Activated CD4-positive, alpha-beta T cell treated with anti-CD3 and anti-CD28 coated beads for 36 hours (primary cell): ENCODE data around the gene KCNIP4. TPM values are rescaled to one million over a fixed set of nuclear protein-coding genes. Genes with fewer than 3 reads are reported as not detected.

Source experiments
- ATAC-seq: fragments of 200-7000 bp; cut with Tn5 transposase; one replicate; pipeline ENCODE4 v1.10.0; 2021; ENCODE audit warnings: mild to moderate bottlenecking, moderate library complexity
- CTCF ChIA-PET: fragments of 350-600 bp; sonication (Branson Sonifier 250); formaldehyde crosslinking; loops from one replicate; lab custom pipeline; 2021; ENCODE audit warnings: antibody characterized with exemption; lab: Charles Lee
- POLR2A ChIA-PET: fragments of 350-600 bp; sonication (Branson Sonifier 250); formaldehyde crosslinking; loops from one replicate; lab custom pipeline; 2021; ENCODE audit warnings: antibody characterized with exemption, inconsistent platforms; lab: Charles Lee
- DNase-seq: peaks from one replicate; pipeline ENCODE4 v3.0.0-alpha.2; 2020
- H3K27ac Mint-ChIP-seq: one replicate; pipeline ENCODE4 v1.8.0; 2021; ENCODE audit warnings: mixed read lengths
- H3K27me3 Mint-ChIP-seq: one replicate; pipeline ENCODE4 v1.8.0; 2021; ENCODE audit warnings: mixed read lengths
- H3K36me3 Mint-ChIP-seq: one replicate; pipeline ENCODE4 v1.8.0; 2021; ENCODE audit warnings: low read depth, mixed read lengths
- H3K4me1 Mint-ChIP-seq: one replicate; pipeline ENCODE4 v1.8.0; 2021; ENCODE audit warnings: mixed read lengths
- H3K4me3 Mint-ChIP-seq: one replicate; pipeline ENCODE4 v1.8.0; 2021; ENCODE audit warnings: mild to moderate bottlenecking, moderate library complexity, mixed read lengths
- H3K9me3 Mint-ChIP-seq: one replicate; pipeline ENCODE4 v1.8.0; 2021; ENCODE audit warnings: low read depth, mixed read lengths
- intact Hi-C, 2 experiments: fragments of 100-400 bp; cut with DNase I in 1 of 2; cut with micrococcal nuclease in 1 of 2; formaldehyde crosslinking; loops; one replicate each; pipeline versions ENCODE4 v1.14.2 to v1.15.1; 2022 to 2024; cut with DNase I, micrococcal nuclease
- total RNA-seq, 2 experiments: library from RNA; stranded (reverse); gene quantifications; one replicate each; pipeline ENCODE4 v1.2.3, GENCODE V29; 2021

The KCNIP4 gene
- total RNA-seq, 2 experiments from 2014 or later = not detected

- peak within 1 kb of the TSS; percentile 89 for H3K4me3 Mint-ChIP-seq
- H3K27ac Mint-ChIP-seq = peak within 1 kb of the TSS; percentile 83
- ATAC-seq (peak; percentile 100), DNase-seq (peak; percentile 96)
- peaks cover 11% of the 10 kb centered on the region for H3K36me3 Mint-ChIP-seq
- no peaks in the 10 kb centered on the region for H3K9me3 Mint-ChIP-seq
- POLR2A ChIA-PET = no interaction called here
- CTCF ChIA-PET = interaction anchor here (0.6 to 2.9 kb wide), 2 partner anchors 15 to 530 kb away, joined by 3 to 17 read pairs; no protein-coding TSS in a partner anchor
- intact Hi-C loops = no loop called here
- no peaks in the 10 kb centered on the region for H3K27me3 Mint-ChIP-seq
- H3K4me1 Mint-ChIP-seq = peaks cover 34% of the 10 kb centered on the region
These were observed 1248.4 kb downstream of the KCNIP4 start, which contains the start of gene PACRGL for GRCh38 chr4:20700007-20700761. Gene PACRGL, plus strand, starts transcription at chr4:20700458. Its CDS starts 4,024 bp downstream, at chr4:20704482.

GRCh38 chr4:20698820-20699219 is 1249.8 kb downstream of the KCNIP4 start:
- ATAC-seq (no peak), DNase-seq (no peak)
- no peaks in the 10 kb centered on the region for H3K9me3 Mint-ChIP-seq
- POLR2A ChIA-PET = no interaction called here
- H3K36me3 Mint-ChIP-seq = peaks cover 1% of the 10 kb centered on the region
- H3K27me3 Mint-ChIP-seq = peaks cover 2% of the 10 kb centered on the region
- CTCF ChIA-PET = interaction anchor here (0.6 to 2.9 kb wide), 3 partner anchors 10 to 974 kb away, joined by 3 to 17 read pairs (median 4); no protein-coding TSS in a partner anchor
- peaks cover 33% of the 10 kb centered on the region for H3K4me1 Mint-ChIP-seq
- H3K27ac Mint-ChIP-seq = peak overlapping the region; percentile 40
- H3K4me3 Mint-ChIP-seq = no peak overlapping the region
- intact Hi-C loops = loop anchor here in 1 of 2 experiments (5.0 kb wide), 1 partner anchor 1743 kb away; no protein-coding TSS in a partner anchor

- H3K27me3 Mint-ChIP-seq = peaks cover 2% of the 10 kb centered on the region
- H3K27ac Mint-ChIP-seq = no peak overlapping the region
- no peaks in the 10 kb centered on the region for H3K36me3 Mint-ChIP-seq
- intact Hi-C loops = loop anchor here in 1 of 2 experiments (5.0 kb wide), 1 partner anchor 1744 kb away; no protein-coding TSS in a partner anchor
- no peak overlapping the region for H3K4me3 Mint-ChIP-seq
- POLR2A ChIA-PET = no interaction called here
- CTCF ChIA-PET = interaction anchor here (0.6 to 2.9 kb wide), 3 partner anchors 10 to 974 kb away, joined by 3 to 17 read pairs (median 4); no protein-coding TSS in a partner anchor
- ATAC-seq (no peak), DNase-seq (no peak)
- H3K4me1 Mint-ChIP-seq = peaks cover 30% of the 10 kb centered on the region
- H3K9me3 Mint-ChIP-seq = no peaks in the 10 kb centered on the region
These were observed 1250.2 kb downstream of the KCNIP4 start for GRCh38 chr4:20698382-20698781.

GRCh38 chr4:20696815-20697214 is 1251.8 kb downstream of the KCNIP4 start:
- Mint-ChIP-seq H3K9me3 (no peaks in the 10 kb centered on the region), H3K27me3 (peaks cover 2% of the 10 kb centered on the region), H3K4me1 (peaks cover 16% of the 10 kb centered on the region), H3K4me3 (no peak overlapping the region), H3K36me3 (no peaks in the 10 kb centered on the region), H3K27ac (no peak overlapping the region)
- ChIA-PET CTCF (no interaction called here), POLR2A (no interaction called here)
- ATAC-seq (no peak), DNase-seq (no peak)
- intact Hi-C loops = loop anchor here in 1 of 2 experiments (5.0 kb wide), 1 partner anchor 1745 kb away; no protein-coding TSS in a partner anchor

- H3K27me3 Mint-ChIP-seq = peaks cover 5% of the 10 kb centered on the region
- no peak overlapping the region for H3K27ac Mint-ChIP-seq
- CTCF ChIA-PET = interaction anchor here (0.7 to 1.5 kb wide), 3 partner anchors 11 to 1080 kb away, joined by 3 to 4 read pairs (median 3); no protein-coding TSS in a partner anchor
- no peaks in the 10 kb centered on the region for H3K4me1 Mint-ChIP-seq
- ATAC-seq = no peak
- H3K9me3 Mint-ChIP-seq = no peaks in the 10 kb centered on the region
- H3K4me3 Mint-ChIP-seq = no peak overlapping the region
- DNase-seq = no peak
- intact Hi-C loops = loop anchor here (5.0 to 10.0 kb wide), 3 partner anchors 143 to 2001 kb away; no protein-coding TSS in a partner anchor
- POLR2A ChIA-PET = no interaction called here
- no peaks in the 10 kb centered on the region for H3K36me3 Mint-ChIP-seq
These were observed 1260.7 kb downstream of the KCNIP4 start for GRCh38 chr4:20687864-20688263.

- DNase-seq (no peak), ATAC-seq (no peak)
- intact Hi-C loops = loop anchor here (1.0 to 10.0 kb wide), 8 partner anchors 140 to 1998 kb away; no protein-coding TSS in a partner anchor
- no peak overlapping the region for H3K27ac Mint-ChIP-seq
- ChIA-PET POLR2A (no interaction called here), CTCF (interaction anchor here (0.6 to 2.5 kb wide), 15 partner anchors 9 to 834 kb away, joined by 3 to 17 read pairs (median 3); partner anchors contain the start of gene PACRGL)
- no peaks in the 10 kb centered on the region for H3K4me1 Mint-ChIP-seq
- H3K27me3 Mint-ChIP-seq = peaks cover 10% of the 10 kb centered on the region
- H3K4me3 Mint-ChIP-seq = no peak overlapping the region
- no peaks in the 10 kb centered on the region for H3K9me3 Mint-ChIP-seq
- no peaks in the 10 kb centered on the region for H3K36me3 Mint-ChIP-seq
These were observed 1263.5 kb downstream of the KCNIP4 start for GRCh38 chr4:20684852-20685763.

GRCh38 chr4:20683766-20684165 is 1264.8 kb downstream of the KCNIP4 start:
- Mint-ChIP-seq H3K9me3 (no peaks in the 10 kb centered on the region), H3K36me3 (no peaks in the 10 kb centered on the region), H3K4me3 (no peak overlapping the region), H3K4me1 (no peaks in the 10 kb centered on the region), H3K27ac (no peak overlapping the region), H3K27me3 (peaks cover 11% of the 10 kb centered on the region)
- intact Hi-C loops = loop anchor here (2.0 to 10.0 kb wide), 2 partner anchors 139 to 265 kb away; no protein-coding TSS in a partner anchor
- ATAC-seq (no peak), DNase-seq (no peak)
- ChIA-PET POLR2A (no interaction called here), CTCF (interaction anchor here (0.6 to 1.7 kb wide), 5 partner anchors 12 to 288 kb away, joined by 3 to 5 read pairs (median 3); no protein-coding TSS in a partner anchor)

- CTCF ChIA-PET = interaction anchor here (0.6 to 1.2 kb wide), 3 partner anchors 13 to 287 kb away, joined by 3 to 4 read pairs (median 3); no protein-coding TSS in a partner anchor
- H3K36me3 Mint-ChIP-seq = no peaks in the 10 kb centered on the region
- no peaks in the 10 kb centered on the region for H3K9me3 Mint-ChIP-seq
- H3K27ac Mint-ChIP-seq = no peak overlapping the region
- intact Hi-C loops = loop anchor here in 1 of 2 experiments (10.0 kb wide), 1 partner anchor 138 kb away; no protein-coding TSS in a partner anchor
- POLR2A ChIA-PET = no interaction called here
- no peak overlapping the region for H3K4me3 Mint-ChIP-seq
- ATAC-seq (no peak), DNase-seq (no peak)
- no peaks in the 10 kb centered on the region for H3K4me1 Mint-ChIP-seq
- peaks cover 16% of the 10 kb centered on the region for H3K27me3 Mint-ChIP-seq
These were observed 1265.7 kb downstream of the KCNIP4 start for GRCh38 chr4:20682853-20683252.

GRCh38 chr4:20681271-20681670 is 1267.3 kb downstream of the KCNIP4 start:
- intact Hi-C loops = loop anchor here in 1 of 2 experiments (10.0 kb wide), 1 partner anchor 136 kb away; no protein-coding TSS in a partner anchor
- no peaks in the 10 kb centered on the region for H3K4me1 Mint-ChIP-seq
- peaks cover 22% of the 10 kb centered on the region for H3K27me3 Mint-ChIP-seq
- CTCF ChIA-PET = no interaction called here
- H3K4me3 Mint-ChIP-seq = no peak overlapping the region
- DNase-seq (no peak), ATAC-seq (no peak)
- no peaks in the 10 kb centered on the region for H3K9me3 Mint-ChIP-seq
- no peak overlapping the region for H3K27ac Mint-ChIP-seq
- H3K36me3 Mint-ChIP-seq = no peaks in the 10 kb centered on the region
- POLR2A ChIA-PET = no interaction called here

GRCh38 chr4:20680736-20681135 is 1267.8 kb downstream of the KCNIP4 start:
- Mint-ChIP-seq H3K4me1 (no peaks in the 10 kb centered on the region), H3K36me3 (no peaks in the 10 kb centered on the region), H3K9me3 (no peaks in the 10 kb centered on the region), H3K27me3 (peaks cover 22% of the 10 kb centered on the region), H3K27ac (no peak overlapping the region), H3K4me3 (no peak overlapping the region)
- POLR2A ChIA-PET = no interaction called here
- no peak for ATAC-seq
- intact Hi-C loops = loop anchor here in 1 of 2 experiments (10.0 kb wide), 1 partner anchor 136 kb away; no protein-coding TSS in a partner anchor
- DNase-seq = no peak
- CTCF ChIA-PET = no interaction called here
